ENCODE data around the gene GLRX5.

GLRX5 gene

DNA sequence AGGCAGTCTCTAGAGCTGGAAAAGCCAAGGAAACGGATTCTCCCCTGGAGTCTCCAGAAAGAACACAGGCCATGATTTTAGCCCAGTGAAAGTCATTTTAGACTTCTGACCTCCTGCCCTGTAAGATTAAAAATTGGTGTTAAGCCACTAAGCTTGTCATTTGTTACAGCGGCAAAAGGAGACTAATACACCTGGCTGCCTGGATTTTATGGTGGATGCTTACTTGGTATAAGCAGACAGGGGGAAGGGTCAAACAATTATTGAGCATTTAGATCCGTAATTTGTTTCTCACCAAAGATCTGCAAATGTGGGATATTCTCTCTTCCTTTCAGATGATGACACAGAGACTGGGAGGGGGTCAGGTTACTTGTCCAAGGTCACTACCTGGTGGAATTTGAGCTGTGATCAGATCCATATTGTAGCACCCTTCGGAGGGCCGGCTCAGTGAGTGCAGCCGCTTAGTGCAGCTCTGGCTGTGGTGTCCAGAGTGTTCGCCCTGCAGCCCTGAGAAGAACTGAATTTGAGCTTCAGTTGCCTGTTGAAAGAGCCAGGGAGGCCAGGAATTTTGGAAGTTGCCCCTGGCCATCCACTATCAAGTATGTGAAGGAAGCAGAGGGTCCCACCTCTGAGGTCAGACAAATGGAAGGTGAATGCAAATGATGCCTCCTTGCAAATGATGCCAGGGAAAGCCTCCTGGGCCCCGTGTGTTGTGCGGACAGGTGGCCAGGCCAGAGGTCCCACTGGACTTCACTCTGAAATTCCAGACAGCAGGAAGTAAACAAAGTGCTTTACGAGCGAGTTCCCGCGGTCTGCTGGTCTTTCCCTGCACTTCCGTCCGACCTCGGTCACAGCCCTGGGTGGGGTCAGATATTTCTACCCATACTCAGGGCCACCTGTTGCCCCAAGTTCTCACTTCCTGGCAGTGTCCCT is 15.1 kb downstream of the GLRX5 start:
- Mint-ChIP-seq H3K36me3 (ENCODE audit: insufficient read depth) (peaks cover under 1% of the 10 kb centered on the region), H3K27ac (peak overlapping the region in 1 of 2 donors; percentile 8), H3K4me3 (no peak overlapping the region), H3K27me3 (no peaks in the 10 kb centered on the region), H3K4me1 (ENCODE audit: low read depth in 2 of 2) (peaks cover 2 to 14% of the 10 kb centered on the region in 2 donors), H3K9me3 (no peaks in the 10 kb centered on the region)
- ATAC-seq (replicated peaks) = no peak
- no peak for DNase-seq

DNA sequence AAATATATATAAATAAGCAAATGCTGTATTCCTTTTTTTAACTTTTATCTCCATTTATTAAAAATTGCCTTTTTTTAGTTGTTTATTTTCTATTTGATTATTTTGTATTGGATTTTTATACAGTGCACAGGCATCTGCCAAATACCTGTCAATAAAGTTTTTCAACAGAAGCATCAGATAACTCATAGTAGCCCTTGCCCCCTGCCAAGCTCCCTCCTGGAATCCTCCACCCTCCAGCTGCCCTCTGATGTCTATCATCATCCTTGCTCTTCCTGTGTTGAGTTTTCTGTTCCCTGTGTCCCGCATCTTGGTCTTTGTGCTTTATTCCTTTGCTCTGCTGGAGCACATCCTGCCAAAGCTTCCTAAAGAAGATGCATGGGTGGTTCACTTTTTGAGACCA is 16.6 kb downstream of the GLRX5 start:
- Mint-ChIP-seq H3K4me3 (no peak overlapping the region), H3K27me3 (no peaks in the 10 kb centered on the region), H3K27ac (no peak overlapping the region), H3K9me3 (no peaks in the 10 kb centered on the region), H3K36me3 (ENCODE audit: insufficient read depth) (peaks cover 3% of the 10 kb centered on the region), H3K4me1 (ENCODE audit: low read depth in 2 of 2) (peaks cover 2 to 12% of the 10 kb centered on the region in 2 donors)
- ATAC-seq (replicated peaks) (no peak), DNase-seq (no peak)

DNA sequence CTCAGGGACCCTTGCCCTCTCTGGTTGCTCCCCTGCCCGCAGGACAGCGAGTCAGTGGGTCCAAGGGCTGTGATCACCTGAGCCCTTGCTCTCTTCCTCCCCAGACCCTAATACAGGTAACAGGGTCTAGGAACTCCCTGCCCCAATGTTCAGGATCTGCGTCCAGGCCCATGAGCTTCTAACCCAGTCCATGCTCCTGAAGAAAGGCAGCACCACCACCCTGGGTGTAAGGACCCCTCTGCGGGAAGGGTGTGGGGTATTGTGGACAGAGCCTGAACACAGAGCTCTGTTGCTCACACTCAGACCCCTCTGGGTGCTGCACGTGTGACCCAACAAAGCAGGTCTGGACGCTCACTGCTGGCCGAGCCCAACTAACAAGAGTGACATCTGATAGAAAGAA is 18.3 kb downstream of the GLRX5 start:
- Mint-ChIP-seq H3K27me3 (no peaks in the 10 kb centered on the region), H3K27ac (no peak overlapping the region)

DNA sequence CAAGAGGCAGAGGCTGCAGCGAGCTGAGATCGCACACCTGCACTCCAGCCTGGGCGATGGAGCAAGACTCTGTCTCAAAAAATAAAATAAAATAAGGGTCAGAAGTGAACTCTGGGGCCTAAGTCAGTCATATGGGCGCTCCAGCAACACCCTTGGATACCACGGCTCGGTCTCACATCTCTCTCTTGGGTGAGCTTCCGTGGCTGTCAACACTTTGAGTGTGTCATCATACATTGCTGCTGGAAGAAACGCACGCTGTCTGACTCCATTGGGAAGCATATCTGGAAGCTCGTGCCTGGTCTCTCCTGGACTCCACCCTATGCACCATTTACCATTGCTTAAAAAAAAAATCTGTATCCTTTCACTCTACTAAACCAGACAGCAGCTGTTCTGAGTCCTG is 20.2 kb downstream of the GLRX5 start:
- Mint-ChIP-seq H3K9me3 (no peaks in the 10 kb centered on the region), H3K36me3 (ENCODE audit: insufficient read depth) (peaks cover 3% of the 10 kb centered on the region), H3K4me1 (ENCODE audit: low read depth in 2 of 2) (no peaks in the 10 kb centered on the region), H3K4me3 (no peak overlapping the region), H3K27ac (no peak overlapping the region), H3K27me3 (no peaks in the 10 kb centered on the region)
- DNase-seq = no peak
- no peak for ATAC-seq (replicated peaks)

More for the DNA sequence above, 18.3 kb downstream of the GLRX5 start:
- peaks cover 3% of the 10 kb centered on the region for H3K36me3 Mint-ChIP-seq (ENCODE audit: insufficient read depth)
- DNase-seq (no peak), ATAC-seq (replicated peaks) (no peak)
- H3K4me1 Mint-ChIP-seq (ENCODE audit: low read depth in 2 of 2) = no peaks in the 10 kb centered on the region
- no peaks in the 10 kb centered on the region for H3K9me3 Mint-ChIP-seq
- no peak overlapping the region for H3K4me3 Mint-ChIP-seq

DNA sequence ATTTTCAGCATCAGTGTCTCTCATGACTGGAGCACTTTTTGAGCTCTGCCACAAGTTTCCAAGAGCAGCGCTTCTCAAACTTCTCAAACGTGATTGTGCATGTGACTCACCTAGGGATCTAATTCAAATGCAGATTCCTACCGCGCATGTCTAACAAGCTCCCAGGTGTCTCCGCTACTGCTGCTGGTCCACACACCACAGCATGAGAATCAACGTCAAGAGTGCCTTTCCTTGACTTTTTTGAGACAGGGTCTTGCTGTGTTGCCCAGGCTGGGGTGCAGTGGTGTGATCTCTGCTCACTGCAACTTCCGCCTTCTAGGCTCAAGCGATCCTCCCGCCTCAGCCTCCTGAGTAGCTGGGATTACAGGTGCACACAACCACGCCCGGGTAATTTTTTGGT is 22.4 kb downstream of the GLRX5 start:
- DNase-seq (no peak), ATAC-seq (replicated peaks) (no peak)
- peaks cover 7 to 17% of the 10 kb centered on the region in 2 donors for H3K27me3 Mint-ChIP-seq
- no peak overlapping the region for H3K27ac Mint-ChIP-seq
- H3K36me3 Mint-ChIP-seq (ENCODE audit: insufficient read depth) = peaks cover 3% of the 10 kb centered on the region
- H3K9me3 Mint-ChIP-seq = no peaks in the 10 kb centered on the region
- H3K4me3 Mint-ChIP-seq = no peak overlapping the region
- H3K4me1 Mint-ChIP-seq (ENCODE audit: low read depth in 2 of 2) = peaks cover 6 to 7% of the 10 kb centered on the region in 2 donors

DNA sequence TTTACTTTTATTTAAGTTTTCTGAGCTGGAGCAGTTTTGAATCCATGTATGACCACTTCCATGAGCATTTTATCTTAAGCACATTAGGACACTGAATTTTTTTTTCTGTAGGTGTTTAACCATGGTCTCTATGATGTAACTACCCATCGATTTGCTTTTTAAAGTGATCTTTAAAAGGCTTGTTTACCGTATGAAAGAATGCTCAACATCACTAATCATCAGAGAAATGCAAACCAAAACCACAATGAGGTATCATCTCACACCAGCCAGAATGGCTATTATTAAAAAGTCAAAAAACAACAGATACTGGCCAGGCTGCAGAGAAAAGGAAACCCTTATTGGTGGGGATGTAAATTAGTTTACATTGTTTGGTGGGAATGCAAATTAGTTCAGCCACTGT is 23.0 kb downstream of the GLRX5 start:
- Mint-ChIP-seq H3K27ac (no peak overlapping the region), H3K36me3 (ENCODE audit: insufficient read depth) (peaks cover 3% of the 10 kb centered on the region), H3K4me3 (no peak overlapping the region), H3K9me3 (no peaks in the 10 kb centered on the region), H3K4me1 (ENCODE audit: low read depth in 2 of 2) (peaks cover 6 to 9% of the 10 kb centered on the region in 2 donors), H3K27me3 (peaks cover 7 to 22% of the 10 kb centered on the region in 2 donors)
- DNase-seq = no peak
- ATAC-seq (replicated peaks) = no peak

DNA sequence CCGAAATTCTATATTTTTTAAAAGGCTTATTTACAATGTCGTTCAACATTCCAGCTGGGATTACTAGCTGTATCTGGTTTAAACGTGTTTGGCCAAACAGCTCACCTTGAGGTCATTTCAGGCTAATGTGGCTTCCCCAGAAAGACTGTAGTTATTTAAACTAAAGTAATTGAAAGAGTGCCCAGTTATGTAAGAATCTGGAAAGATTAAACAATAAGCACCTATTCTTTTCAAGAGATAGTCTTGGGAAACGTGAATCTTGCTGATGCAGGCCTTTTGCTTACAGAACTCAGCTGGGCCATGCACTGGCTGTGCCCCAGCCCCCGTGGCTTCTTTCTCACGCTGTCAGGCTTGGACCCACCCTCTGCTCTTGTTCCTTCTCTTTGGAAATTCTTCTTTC is 24.4 kb downstream of the GLRX5 start:
- Mint-ChIP-seq H3K4me1 (ENCODE audit: low read depth in 2 of 2) (peaks cover 6 to 11% of the 10 kb centered on the region in 2 donors), H3K9me3 (no peaks in the 10 kb centered on the region), H3K27ac (no peak overlapping the region), H3K36me3 (ENCODE audit: insufficient read depth) (peaks cover 3% of the 10 kb centered on the region), H3K4me3 (no peak overlapping the region), H3K27me3 (peaks cover 7 to 23% of the 10 kb centered on the region in 2 donors)
- DNase-seq (no peak), ATAC-seq (replicated peaks) (no peak)

DNA sequence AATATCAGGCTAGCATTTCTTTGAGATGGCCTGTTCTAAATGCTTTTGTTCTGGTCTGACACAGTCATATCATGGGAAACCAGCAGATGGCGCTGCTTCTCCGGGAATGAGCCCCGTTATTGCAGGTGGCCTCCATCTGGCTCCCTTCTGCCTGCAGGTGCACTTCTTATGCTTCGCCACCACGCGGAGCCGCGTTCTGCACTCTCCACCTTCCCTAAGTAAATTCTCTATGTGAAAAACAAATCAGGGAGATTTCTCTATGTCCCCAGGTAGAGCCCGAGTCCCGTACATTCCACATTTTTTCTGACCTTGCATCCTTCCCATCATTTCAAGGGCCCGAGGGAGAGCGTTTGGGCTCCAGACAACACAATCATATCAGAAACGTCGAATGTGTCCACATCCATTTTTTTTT is 26.2 kb downstream of the GLRX5 start:
- ATAC-seq (replicated peaks) = peak; percentile 93
- Mint-ChIP-seq H3K9me3 (no peaks in the 10 kb centered on the region), H3K4me3 (no peak overlapping the region), H3K4me1 (ENCODE audit: low read depth in 2 of 2) (peaks cover 6 to 11% of the 10 kb centered on the region in 2 donors), H3K36me3 (ENCODE audit: insufficient read depth) (peaks cover 3% of the 10 kb centered on the region), H3K27ac (no peak overlapping the region), H3K27me3 (peaks cover 7 to 23% of the 10 kb centered on the region in 2 donors)
- DNase-seq = peak; percentile 69 to 74 (median 73)

DNA sequence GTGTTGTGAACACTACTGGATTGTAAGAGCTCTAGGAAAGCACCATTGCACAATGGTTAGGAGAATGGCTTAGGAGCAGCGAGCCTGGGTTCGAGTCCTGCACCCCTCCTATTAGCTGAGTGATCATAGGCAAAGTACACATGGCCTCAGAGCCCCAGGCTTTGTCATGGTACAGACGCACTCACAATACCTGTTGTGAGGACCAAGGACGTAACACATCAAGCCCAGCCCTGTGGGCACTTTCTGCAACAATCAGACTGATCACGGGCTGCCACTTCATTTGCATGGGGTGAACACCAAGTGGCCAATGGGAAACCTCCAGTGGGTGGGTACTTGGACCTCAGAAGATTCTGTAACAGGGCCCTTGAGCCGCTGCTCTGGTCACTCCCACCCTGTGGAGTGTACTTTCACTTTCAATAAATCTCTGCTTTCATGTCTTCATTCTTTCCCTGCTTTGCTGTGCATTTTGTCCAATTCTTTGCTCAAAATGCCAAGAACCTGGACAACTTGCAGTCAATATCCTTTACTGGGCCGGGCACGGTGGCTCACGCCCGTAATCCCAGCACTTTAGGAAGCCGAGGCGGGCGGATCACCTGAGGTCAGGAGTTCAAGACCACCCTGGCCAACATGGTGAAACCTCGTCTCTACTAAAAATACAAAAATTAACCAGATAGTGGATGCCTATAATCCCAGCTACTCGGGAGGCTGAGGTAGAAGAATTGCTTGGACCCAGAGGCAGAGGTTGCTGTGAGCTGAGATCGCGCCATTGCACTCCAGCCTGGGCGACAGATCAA is 28.2 kb downstream of the GLRX5 start:
- DNase-seq (no peak), ATAC-seq (replicated peaks) (no peak)
- H3K4me3 Mint-ChIP-seq = no peak overlapping the region
- peaks cover 7 to 23% of the 10 kb centered on the region in 2 donors for H3K27me3 Mint-ChIP-seq
- H3K9me3 Mint-ChIP-seq = no peaks in the 10 kb centered on the region
- H3K4me1 Mint-ChIP-seq (ENCODE audit: low read depth in 2 of 2) = peaks cover 6 to 11% of the 10 kb centered on the region in 2 donors
- H3K36me3 Mint-ChIP-seq (ENCODE audit: insufficient read depth) = no peaks in the 10 kb centered on the region
- peak overlapping the region in 1 of 2 donors; percentile 13 for H3K27ac Mint-ChIP-seq

DNA sequence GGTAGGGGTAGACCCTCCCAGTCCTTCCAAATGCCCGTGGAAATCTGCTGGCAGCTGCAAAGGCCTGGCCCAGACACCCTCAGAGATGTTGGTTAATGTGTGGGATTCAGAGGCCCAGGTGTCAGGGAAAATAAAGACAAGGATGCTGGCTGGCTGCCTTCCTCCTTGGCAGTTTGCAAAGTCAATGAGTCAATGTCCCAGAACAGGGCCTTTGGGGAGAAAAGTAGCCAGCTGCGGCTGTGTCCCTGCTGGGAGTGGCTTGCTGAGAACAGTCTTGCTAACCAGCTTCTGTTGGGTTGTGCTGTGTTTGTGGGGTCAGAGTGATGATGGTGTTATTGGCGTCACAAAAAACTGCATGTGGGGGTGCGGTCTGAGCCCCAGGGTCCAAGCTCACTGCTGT is 29.2 kb downstream of the GLRX5 start:
- no peak for DNase-seq
- Mint-ChIP-seq H3K4me3 (no peak overlapping the region), H3K27me3 (peaks cover 7 to 23% of the 10 kb centered on the region in 2 donors), H3K9me3 (no peaks in the 10 kb centered on the region), H3K27ac (no peak overlapping the region), H3K36me3 (ENCODE audit: insufficient read depth) (no peaks in the 10 kb centered on the region), H3K4me1 (ENCODE audit: low read depth in 2 of 2) (peaks cover 6 to 11% of the 10 kb centered on the region in 2 donors)
- no peak for ATAC-seq (replicated peaks)

DNA sequence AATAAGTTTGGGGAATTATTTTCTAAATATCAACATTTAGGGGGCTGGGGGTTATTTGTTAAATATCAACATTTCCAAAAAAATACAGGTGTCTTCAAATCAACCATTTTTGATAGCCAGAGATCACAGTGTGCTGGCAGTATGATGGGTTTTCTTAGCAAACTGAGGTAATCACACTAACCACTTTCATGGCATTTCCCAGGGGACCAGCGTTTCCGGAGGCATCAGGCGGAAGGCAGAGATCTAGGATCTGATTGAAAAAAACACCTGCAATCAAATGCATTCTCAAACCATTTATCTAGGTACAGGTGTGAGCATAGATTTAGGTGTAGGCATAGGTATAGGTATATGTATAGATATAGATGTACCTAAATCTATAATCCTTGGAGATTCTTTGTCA is 34.6 kb downstream of the GLRX5 start:
- ATAC-seq (replicated peaks) = no peak
- Mint-ChIP-seq H3K36me3 (ENCODE audit: insufficient read depth) (no peaks in the 10 kb centered on the region), H3K4me1 (ENCODE audit: low read depth in 2 of 2) (no peaks in the 10 kb centered on the region), H3K27ac (no peak overlapping the region), H3K4me3 (no peak overlapping the region), H3K27me3 (peaks cover 16 to 17% of the 10 kb centered on the region in 2 donors), H3K9me3 (no peaks in the 10 kb centered on the region)
- DNase-seq = no peak

DNA sequence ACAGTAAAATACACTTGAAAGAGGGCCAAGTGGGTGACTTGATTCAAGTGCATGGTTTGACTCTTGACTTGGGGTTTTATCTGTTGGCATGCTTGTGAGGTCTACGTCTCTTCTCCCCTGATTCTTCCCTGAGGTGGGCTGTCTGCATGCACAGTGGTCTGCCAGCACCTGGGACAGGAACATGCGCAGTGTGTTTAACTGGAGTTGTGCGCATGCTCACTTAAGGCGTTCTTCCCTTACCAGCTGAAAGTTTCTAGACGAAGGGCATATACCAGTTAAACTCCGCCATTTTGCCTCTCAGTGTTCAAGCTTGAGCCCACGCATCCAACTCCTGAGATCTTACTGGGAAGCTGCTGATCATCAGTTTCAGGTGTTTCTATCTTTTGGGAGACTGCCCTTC is 38.5 kb downstream of the GLRX5 start:
- Mint-ChIP-seq H3K4me1 (ENCODE audit: low read depth in 2 of 2) (no peaks in the 10 kb centered on the region), H3K27ac (no peak overlapping the region), H3K27me3 (peaks cover 33 to 37% of the 10 kb centered on the region in 2 donors), H3K9me3 (no peaks in the 10 kb centered on the region), H3K36me3 (ENCODE audit: insufficient read depth) (no peaks in the 10 kb centered on the region), H3K4me3 (no peak overlapping the region)
- DNase-seq (no peak), ATAC-seq (replicated peaks) (no peak)

DNA sequence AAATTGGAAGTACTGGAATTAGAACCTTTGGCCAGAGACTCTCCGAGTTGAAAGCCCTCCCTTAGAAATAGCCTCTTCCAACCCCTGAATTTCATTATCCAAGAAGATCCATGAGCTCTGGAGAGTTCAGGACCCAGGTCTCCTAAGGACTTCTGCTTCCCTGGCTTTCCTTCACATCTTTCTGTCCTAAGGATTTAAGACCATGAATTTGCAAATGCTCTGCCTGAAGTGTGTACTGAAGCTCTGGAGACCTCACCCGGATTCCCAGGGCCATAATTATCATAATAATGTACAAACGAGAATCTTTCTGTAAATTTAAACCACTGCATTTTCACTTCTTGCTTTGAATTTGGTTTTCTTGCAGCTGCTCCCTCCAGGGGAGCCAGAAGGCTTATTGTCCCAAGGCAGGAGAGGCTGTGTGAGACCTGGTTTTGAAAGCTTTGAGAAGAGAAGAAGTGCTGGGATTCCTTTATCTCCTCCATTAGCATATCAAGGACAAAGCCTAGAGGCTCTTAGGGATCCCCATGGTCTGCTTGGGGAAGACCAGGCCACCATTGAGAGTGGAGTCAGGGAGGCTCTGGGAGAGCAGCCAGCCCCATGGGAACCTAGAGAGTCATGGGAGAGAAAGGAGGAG is 41.1 kb downstream of the GLRX5 start:
- H3K36me3 Mint-ChIP-seq (ENCODE audit: insufficient read depth) = no peaks in the 10 kb centered on the region

More for the DNA sequence above, 41.1 kb downstream of the GLRX5 start:
- Mint-ChIP-seq H3K27me3 (peaks cover 33 to 37% of the 10 kb centered on the region in 2 donors), H3K9me3 (no peaks in the 10 kb centered on the region), H3K27ac (no peak overlapping the region), H3K4me1 (ENCODE audit: low read depth in 2 of 2) (no peaks in the 10 kb centered on the region), H3K4me3 (no peak overlapping the region)
- ATAC-seq (replicated peaks) = no peak
- no peak for DNase-seq

All from effector memory CD8-positive, alpha-beta T cell (primary cell).